HL-60/S4 treated with retinoic acid at 250 ng/mL for 4 days and 3 days (cell line): ENCODE results near the gene DUOXA2.
"Not testable (repeated sequence)": the region's sequence is repeated elsewhere in the genome, so short reads cannot be mapped to it uniquely, and the experiment has no call there.

Experiments used
- in situ Hi-C: fragments of 300-500 bp; cut with MboI; formaldehyde crosslinking; loops from 2 replicates; pipeline ENCODE4 v1.7.0; 2022; ENCODE audit warnings: low sequenced_read_pairs

Gene DUOXA2

GRCh38 chr15:45094358-45094730 is 19.8 kb upstream of the DUOXA2 start:
- in situ Hi-C loops: no loop called here

- in situ Hi-C loops: no loop called here
Observed at GRCh38 chr15:45095661-45096060, 18.5 kb upstream of the DUOXA2 start.

DNA sequence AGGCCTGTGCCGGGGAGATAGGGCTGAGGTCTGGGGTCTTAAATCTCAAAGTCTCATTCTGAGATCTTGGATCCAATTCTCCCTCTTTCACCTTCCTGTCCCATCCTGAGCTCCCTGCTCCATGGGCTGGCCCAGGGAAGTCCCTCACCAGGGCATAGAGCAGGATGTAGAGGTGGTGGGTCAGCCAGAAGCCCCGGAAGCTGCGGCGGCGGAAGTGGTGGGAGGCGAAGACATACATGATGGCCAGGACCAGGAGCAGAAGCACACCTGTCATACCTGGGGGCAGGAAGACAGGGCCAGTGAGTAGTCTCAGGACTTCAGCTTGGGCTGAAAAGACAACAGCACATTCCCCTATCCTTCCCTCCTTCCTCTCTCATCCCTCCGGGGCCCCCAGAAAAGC is 16.7 kb upstream of the DUOXA2 start:
- in situ Hi-C loops: no loop called here

DNA sequence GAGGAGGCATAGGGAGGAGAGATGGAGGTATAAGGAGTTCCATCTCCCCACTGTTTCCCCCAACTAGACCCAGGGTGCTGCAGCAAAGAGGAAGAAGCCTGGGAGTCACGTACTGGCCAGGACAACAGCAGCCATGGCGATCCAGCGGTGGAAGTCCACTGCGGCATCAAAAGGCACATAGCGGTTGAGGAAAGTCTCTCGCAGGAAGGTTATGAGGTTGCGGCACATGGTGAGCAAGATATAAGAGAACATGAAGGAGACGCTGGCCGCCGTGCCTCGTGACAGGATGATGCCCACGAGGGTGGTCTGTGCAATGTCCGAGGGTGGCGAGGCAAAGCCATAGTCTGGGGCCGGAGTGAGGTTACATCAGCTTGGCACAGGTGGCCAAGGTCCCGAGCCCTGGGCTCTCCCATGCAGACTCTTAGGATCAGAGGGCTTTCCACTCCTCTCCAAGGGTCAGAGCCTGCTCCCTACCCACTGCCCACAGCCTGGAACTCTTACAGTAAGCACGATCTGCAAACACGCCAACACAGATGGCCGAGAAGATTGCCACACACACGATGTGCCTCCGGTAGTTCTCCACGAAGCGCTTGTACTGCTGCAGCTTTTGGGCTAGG is 14.5 kb upstream of the DUOXA2 start:
- in situ Hi-C loops: no loop called here

- in situ Hi-C loops: no loop called here
Observed at GRCh38 chr15:45100884-45101625, 13.1 kb upstream of the DUOXA2 start.

DNA sequence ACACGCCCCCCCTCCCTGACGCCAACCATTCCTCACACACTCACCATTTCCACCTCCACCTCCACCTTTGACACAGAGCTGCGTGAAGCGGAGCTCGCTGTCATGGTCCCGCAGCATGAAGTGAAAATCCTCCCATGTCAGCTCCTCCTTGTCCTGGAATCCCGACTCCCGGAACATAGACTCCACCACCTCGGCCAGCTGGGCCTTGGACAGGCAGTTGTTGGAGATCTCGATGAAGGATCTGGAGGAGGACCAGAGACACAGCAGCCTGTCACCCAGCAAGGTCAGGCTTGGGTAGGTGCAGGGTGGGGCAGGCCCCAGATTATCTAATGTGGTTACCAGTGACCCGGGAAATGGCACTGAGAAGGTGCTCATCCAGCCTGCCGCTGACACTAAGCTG is 12.4 kb upstream of the DUOXA2 start:
- in situ Hi-C loops: no loop called here

DNA sequence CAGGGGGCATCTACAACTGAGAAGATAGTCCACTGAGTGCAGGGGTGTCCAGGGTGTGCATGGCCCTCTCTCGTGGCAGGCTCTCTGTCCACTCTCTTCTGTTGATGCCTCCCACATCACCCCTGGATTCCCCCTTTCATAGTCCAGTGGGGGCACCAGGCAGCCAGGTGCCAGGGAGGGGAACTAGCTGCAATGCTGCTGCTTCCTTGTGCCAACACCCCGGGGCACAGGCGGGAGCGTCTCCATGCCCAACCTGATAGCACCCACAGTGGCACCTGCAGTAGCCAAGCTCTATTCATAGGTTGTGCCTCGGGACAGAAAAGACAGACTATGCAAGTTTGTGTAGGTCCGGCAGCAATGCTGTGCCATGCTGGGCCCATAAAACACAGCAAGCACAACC is 11.9 kb upstream of the DUOXA2 start:
- in situ Hi-C loops: no loop called here

GRCh38 chr15:45104170-45104569 is 10.0 kb upstream of the DUOXA2 start:
- in situ Hi-C loops: not testable (repeated sequence)

GRCh38 chr15:45105586-45105985 is 8.5 kb upstream of the DUOXA2 start:
- in situ Hi-C loops: no loop called here

GRCh38 chr15:45106002-45106790 is 7.9 kb upstream of the DUOXA2 start:
- in situ Hi-C loops: no loop called here

DNA sequence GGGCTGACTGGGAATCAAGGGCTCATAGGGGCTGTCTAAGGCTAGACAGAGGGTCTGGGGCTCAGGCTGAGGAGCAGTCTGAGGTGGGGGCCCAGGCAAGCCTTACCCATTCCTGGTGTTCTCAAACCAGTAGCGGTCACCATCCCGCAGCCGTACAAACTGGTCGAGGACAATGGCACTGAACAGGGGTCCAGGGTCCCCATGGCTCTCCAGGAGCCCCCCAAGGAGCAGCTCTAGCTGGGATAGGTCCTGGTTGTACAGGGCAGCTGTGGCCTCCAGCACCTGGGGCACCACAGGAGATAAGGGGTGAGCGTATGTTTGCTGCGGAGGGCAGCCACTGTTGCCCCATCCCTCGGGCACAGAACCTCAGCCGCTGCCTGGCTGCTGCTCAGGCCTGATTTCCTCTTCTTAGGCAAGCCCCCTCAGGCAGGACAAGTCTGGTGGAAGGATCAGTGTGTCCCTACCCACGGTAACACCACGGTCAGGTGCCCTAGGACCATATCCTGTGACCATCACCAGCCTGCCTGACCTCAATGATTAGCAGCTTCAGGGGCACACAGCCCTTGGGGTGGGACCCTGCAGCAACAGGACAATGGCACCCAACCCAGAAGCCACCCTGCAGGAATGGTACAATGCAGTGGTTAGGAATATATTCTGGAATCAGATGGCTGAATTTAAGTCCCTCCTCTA is 6.0 kb upstream of the DUOXA2 start:
- in situ Hi-C loops: no loop called here

DNA sequence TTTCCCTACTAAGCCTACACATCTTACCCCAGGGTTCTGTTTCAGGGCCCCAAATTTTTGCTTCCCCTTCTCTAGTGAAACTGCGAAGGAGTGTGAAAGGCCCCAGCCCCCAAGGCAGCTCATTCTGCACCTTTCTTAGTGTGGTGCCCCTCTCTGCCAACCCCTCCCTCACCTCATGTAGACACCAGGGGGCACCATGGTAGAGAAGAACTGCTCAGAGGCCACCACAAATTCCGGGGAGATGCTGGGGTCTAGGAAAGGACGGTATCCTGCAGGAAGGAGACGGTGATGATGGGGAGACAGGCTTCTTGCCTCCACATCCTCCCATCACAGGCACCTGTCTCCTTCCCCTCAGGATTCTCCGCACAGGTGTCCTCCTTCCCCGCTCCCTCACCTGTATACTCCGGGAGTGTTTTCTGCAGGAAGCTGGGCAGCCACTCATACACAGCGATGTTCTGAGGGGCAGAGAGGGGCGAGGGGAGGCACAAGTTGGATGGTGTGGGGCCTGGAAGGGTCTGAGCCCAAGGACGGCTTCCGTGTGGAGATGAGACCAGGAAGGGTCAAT is 3.8 kb upstream of the DUOXA2 start:
- in situ Hi-C loops: no loop called here

- in situ Hi-C loops: no loop called here
Observed at GRCh38 chr15:45111390-45112142, 2.6 kb upstream of the DUOXA2 start.

DNA sequence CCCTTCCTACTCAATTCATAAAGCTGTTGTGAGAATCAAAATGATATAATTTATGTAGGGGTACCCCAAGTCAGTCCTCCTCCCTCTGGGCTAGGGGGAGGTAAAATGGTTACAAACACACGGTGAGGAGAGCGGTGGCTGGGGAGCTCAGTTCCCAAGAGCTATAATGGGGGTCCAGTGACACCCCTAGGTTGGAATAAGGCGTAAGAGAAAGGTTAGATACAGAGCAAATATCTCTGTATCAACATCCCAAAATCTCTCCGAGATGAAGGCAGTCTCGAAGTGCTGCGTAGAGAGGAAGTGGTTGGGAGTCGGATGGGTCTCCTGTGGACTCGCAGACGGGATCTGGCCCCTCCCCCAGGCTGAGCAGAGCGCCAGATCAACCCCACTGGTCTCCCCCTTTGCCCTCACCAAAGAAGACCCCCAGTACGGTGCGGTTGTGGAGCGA is 2.0 kb upstream of the DUOXA2 start:
- in situ Hi-C loops: no loop called here

DNA sequence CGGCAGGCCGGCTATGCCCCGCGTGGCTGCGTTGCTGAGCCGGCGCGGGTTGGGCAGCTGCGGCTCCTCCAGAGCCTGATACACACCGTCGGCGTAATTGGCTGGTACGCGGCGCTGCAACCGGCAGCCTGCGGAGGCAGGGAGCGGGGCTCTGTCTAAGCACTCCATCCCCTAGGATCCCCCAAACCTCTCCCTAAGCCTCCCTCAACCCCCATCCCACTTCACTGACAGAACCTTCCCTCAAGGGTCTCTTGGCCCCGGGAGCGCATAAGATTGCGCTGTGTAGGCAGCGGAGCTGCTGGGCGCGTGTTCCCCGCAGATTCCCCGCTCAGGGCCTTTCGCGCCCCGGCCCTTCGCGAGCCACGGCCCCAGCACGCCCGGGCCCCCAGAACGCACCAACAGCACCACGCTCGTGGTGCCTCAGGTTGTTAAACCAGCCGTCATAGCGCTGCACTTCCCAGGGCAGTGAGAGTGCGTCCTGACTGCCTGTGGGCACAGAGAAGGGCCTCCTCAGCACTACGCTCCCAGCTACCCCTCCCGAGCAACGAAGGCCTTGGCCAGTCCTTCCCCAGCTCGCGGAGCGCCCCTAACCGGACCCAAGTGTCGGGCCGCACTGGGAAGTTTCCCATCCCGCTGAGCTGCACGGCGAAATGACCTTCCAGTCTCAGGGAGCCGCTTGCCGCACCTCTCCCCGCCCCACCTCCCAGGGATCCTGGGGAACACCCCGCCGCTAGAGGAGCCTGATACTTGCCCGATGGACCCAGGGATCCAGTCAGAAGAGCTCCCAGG is 1.3 kb upstream of the DUOXA2 start:
- in situ Hi-C loops: no loop called here

DNA sequence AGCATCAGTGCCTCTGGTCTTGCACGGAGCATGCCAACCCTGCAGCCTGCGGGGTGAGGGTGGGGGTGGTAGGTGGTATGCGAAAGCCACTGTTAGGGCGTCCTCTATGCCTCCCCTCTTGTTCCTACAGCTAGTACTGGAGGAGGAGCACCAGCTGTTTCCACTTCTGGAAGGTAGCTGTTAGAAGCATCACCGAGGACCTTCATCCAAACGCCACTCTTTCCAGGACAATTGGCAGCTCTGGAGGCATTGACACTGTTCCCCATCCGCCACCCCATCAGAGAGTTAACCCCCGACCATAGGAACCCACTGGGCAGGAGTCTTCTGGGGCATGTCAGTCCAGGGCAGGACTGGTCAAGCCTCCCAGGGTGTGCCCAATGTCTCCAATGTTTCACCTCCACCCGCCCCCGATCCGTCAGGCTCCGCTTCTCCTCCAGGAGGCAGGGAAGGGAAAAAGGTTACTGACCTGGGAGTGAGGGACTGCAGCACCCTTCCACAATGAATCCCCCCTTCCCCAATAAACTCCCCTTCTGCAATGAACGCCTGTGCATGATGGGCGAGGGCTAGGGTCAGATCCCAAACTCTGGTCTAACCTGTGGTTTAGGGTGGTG is 641 bp upstream of the DUOXA2 start:
- in situ Hi-C loops: no loop called here

DNA sequence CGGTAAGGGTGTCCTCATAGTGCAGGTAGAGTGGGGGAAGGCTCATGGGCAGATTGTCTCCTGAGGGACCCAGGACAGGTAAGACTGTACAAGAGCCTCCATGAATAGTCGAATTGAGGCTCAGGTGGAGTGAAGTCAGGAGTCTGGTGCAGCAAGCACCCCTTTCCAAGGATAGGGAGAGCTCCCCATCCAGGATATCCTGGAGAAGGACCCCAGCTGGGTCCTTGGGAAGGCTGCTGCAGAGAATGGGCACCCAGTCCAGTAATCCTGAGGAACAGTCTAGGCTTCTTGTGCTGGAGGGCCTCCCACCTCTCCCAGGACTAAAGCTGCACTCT is 592 bp downstream of the DUOXA2 start:
- in situ Hi-C loops: no loop called here

- in situ Hi-C loops: no loop called here
Observed at GRCh38 chr15:45115312-45115820, 1.2 kb downstream of the DUOXA2 start.

DNA sequence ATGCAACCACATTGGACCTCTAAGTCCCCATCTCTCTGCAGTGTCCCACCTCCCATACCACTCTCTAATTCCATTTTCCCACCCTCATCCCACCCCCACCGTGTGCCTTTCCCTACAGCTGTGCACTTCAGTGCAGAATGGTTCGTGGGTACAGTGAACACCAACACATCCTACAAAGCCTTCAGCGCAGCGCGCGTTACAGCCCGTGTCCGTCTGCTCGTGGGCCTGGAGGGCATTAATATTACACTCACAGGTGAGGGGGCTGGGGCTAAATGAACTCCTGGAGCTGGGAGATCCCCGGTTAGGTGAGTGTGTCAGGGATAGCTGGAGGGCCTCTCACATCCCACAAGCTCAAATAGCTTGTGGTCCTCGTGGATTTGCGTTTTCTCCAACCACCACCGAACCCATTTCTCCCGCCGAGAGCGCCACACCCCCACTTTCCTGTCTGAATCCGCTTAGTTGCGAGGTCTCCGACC is 1.9 kb downstream of the DUOXA2 start:
- in situ Hi-C loops: no loop called here
